GM10266 (cell line): ENCODE results near the gene CELA2A.
"Not testable (repeated sequence)": the region's sequence is repeated elsewhere in the genome, so short reads cannot be mapped to it uniquely, and the experiment has no call there.

Experiments
- DNase-seq: peaks from one replicate; pipeline ENCODE4 v3.0.0; 2012; ENCODE audit errors: extremely low spot score
- CTCF ChIP-seq: IDR thresholded peaks from 2 replicates; pipeline ENCODE4 v1.5.1; 2012; ENCODE audit warnings: mild to moderate bottlenecking, low read depth; ENCODE audit not compliant: control insufficient read depth, insufficient read depth; ENCODE audit errors: missing control alignments

The CELA2A gene

GRCh38 chr1:15460708-15461095, 4.2 kb downstream of the CELA2A start:
- no peak for DNase-seq
- no peak for TF ChIP-seq CTCF

- DNase-seq = not testable (repeated sequence)
Observed at GRCh38 chr1:15463064-15463800, 6.7 kb downstream of the CELA2A start.

- DNase-seq = not testable (repeated sequence)
Observed at GRCh38 chr1:15463926-15464322, 7.4 kb downstream of the CELA2A start.

- TF ChIP-seq CTCF = no peak
- no peak for DNase-seq
Observed at GRCh38 chr1:15465674-15466073, 9.1 kb downstream of the CELA2A start.

DNA sequence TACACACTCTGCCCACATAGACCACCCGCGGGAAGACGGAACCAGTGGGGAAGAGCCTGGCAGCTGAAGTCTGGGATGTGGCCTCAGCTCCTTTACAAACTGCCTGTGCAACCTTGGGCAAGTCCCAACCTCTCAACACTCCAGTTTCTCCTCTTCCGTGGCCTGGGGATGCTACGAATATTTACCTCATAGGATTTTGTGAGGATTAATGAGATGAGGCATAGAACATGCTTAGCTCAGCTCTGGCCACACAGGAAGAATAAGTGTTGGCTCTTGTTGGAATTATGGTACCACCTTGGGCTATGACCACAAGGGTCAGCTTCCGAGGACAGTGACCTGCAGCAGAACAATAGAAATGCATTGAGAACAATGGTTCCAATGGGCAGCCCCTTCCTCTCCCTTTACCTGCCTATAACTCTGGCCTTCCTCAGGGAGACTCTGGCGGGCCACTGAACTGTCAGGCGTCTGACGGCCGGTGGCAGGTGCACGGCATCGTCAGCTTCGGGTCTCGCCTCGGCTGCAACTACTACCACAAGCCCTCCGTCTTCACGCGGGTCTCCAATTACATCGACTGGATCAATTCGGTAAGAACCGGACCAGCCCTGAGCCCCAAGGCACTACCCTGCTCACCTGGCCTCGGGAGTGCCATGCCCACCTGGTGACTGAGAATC, 10.6 kb downstream of the CELA2A start:
- not testable (repeated sequence) for DNase-seq

DNA sequence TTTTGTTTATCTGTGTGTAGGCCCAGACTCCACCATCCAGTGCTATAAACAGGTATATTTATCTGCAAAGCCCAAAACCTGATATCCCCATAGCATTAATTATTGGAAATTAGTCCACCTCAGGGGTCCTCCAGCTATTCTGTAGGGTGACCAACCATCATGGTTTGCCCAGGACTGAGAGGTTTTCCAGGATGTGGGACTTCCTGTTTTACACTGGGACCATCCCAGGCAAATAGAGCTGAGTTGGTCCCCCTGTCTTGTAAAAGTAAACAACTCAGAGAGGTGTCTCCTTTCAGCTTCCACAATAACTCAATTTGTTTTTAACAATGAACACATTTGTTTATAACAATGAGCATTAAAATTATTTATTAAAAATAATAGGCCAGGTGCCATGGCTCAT, 11.6 kb downstream of the CELA2A start:
- no peak for TF ChIP-seq CTCF
- DNase-seq = no peak

GRCh38 chr1:15469361-15469760, 12.8 kb downstream of the CELA2A start:
- TF ChIP-seq CTCF = no peak
- no peak for DNase-seq

- DNase-seq = not testable (repeated sequence)
Observed at GRCh38 chr1:15469821-15470448, 13.4 kb downstream of the CELA2A start.

- DNase-seq = not testable (repeated sequence)
Observed at GRCh38 chr1:15471067-15471466, 14.5 kb downstream of the CELA2A start.

- not testable (repeated sequence) for DNase-seq
Observed at GRCh38 chr1:15471723-15472122, 15.2 kb downstream of the CELA2A start.
